ENCODE results near the gene ROR1.

Gene ROR1

GRCh38 chr1:64196074-64196870 lies 422.5 kb downstream of the ROR1 start:
- TF ChIP-seq, protein P1, sequence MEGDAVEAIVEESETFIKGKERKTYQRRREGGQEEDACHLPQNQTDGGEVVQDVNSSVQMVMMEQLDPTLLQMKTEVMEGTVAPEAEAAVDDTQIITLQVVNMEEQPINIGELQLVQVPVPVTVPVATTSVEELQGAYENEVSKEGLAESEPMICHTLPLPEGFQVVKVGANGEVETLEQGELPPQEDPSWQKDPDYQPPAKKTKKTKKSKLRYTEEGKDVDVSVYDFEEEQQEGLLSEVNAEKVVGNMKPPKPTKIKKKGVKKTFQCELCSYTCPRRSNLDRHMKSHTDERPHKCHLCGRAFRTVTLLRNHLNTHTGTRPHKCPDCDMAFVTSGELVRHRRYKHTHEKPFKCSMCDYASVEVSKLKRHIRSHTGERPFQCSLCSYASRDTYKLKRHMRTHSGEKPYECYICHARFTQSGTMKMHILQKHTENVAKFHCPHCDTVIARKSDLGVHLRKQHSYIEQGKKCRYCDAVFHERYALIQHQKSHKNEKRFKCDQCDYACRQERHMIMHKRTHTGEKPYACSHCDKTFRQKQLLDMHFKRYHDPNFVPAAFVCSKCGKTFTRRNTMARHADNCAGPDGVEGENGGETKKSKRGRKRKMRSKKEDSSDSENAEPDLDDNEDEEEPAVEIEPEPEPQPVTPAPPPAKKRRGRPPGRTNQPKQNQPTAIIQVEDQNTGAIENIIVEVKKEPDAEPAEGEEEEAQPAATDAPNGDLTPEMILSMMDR (IDR thresholded peaks at IDR 0.05; ENCODE audit: insufficient read depth, low read length, poor library complexity, severe bottlenecking): no peak

GRCh38 chr1:64197076-64197475 lies 423.3 kb downstream of the ROR1 start:
- H3K36me3 ChIP-seq (ENCODE audit: control insufficient read depth, insufficient read depth, low read length): no peaks in the 10 kb centered on the region
- no peaks in the 10 kb centered on the region for H3K27me3 ChIP-seq (replicated peaks; ENCODE audit: control insufficient read depth, insufficient read depth, low read length)

More at GRCh38 chr1:64196074-64196870, 422.5 kb downstream of the ROR1 start:
- DNase-seq (ENCODE audit: extremely low read depth, insufficient read length): no peak
- H3K27me3 ChIP-seq (replicated peaks; ENCODE audit: control insufficient read depth, insufficient read depth, low read length): no peaks in the 10 kb centered on the region
- no peaks in the 10 kb centered on the region for H3K36me3 ChIP-seq (ENCODE audit: control insufficient read depth, insufficient read depth, low read length)
- no peak overlapping the region for H3K4me3 ChIP-seq (replicated peaks; ENCODE audit: low read depth, low read length)

GRCh38 chr1:64199154-64199553 lies 425.3 kb downstream of the ROR1 start:
- no peak for DNase-seq (ENCODE audit: extremely low read depth, insufficient read length)
- H3K27me3 ChIP-seq (replicated peaks; ENCODE audit: control insufficient read depth, insufficient read depth, low read length): no peaks in the 10 kb centered on the region
- TF ChIP-seq, protein P1 (IDR thresholded peaks at IDR 0.05; ENCODE audit: insufficient read depth, low read length, poor library complexity, severe bottlenecking): no peak
- H3K36me3 ChIP-seq (ENCODE audit: control insufficient read depth, insufficient read depth, low read length): no peaks in the 10 kb centered on the region
- no peak overlapping the region for H3K4me3 ChIP-seq (replicated peaks; ENCODE audit: low read depth, low read length)

More at GRCh38 chr1:64197076-64197475, 423.3 kb downstream of the ROR1 start:
- no peak for DNase-seq (ENCODE audit: extremely low read depth, insufficient read length)
- TF ChIP-seq, protein P1 (IDR thresholded peaks at IDR 0.05; ENCODE audit: insufficient read depth, low read length, poor library complexity, severe bottlenecking): no peak
- H3K4me3 ChIP-seq (replicated peaks; ENCODE audit: low read depth, low read length): no peak overlapping the region

- no peak for DNase-seq (ENCODE audit: extremely low read depth, insufficient read length)
- Histone ChIP-seq H3K4me3 (replicated peaks; ENCODE audit: low read depth, low read length) (no peak overlapping the region), H3K27me3 (replicated peaks; ENCODE audit: control insufficient read depth, insufficient read depth, low read length) (no peaks in the 10 kb centered on the region), H3K36me3 (ENCODE audit: control insufficient read depth, insufficient read depth, low read length) (no peaks in the 10 kb centered on the region)
- TF ChIP-seq, protein P1 (IDR thresholded peaks at IDR 0.05; ENCODE audit: insufficient read depth, low read length, poor library complexity, severe bottlenecking): no peak
Observed at GRCh38 chr1:64200064-64200463, 426.2 kb downstream of the ROR1 start.

- DNase-seq (ENCODE audit: extremely low read depth, insufficient read length): no peak
Observed at GRCh38 chr1:64203420-64203819, 429.6 kb downstream of the ROR1 start, which contains the start of gene UBE2U. Gene UBE2U, plus strand, starts transcription at chr1:64203623. Its CDS starts 428 bp downstream, at chr1:64204051.

More at GRCh38 chr1:64203420-64203819, 429.6 kb downstream of the ROR1 start, which contains the start of gene UBE2U:
- TF ChIP-seq, protein P1 (IDR thresholded peaks at IDR 0.05; ENCODE audit: insufficient read depth, low read length, poor library complexity, severe bottlenecking): no peak
- Histone ChIP-seq H3K36me3 (ENCODE audit: control insufficient read depth, insufficient read depth, low read length) (no peaks in the 10 kb centered on the region), H3K27me3 (replicated peaks; ENCODE audit: control insufficient read depth, insufficient read depth, low read length) (no peaks in the 10 kb centered on the region), H3K4me3 (replicated peaks; ENCODE audit: low read depth, low read length) (no peak within 1 kb of the TSS)

Data from GM06990 (cell line).